Measurements from ENCODE around the gene APOBEC3C. TPM values are rescaled to one million over a fixed set of nuclear protein-coding genes. Genes with fewer than 3 reads are reported as not detected.
"Not testable (repeated sequence)": the region's sequence is repeated elsewhere in the genome, so short reads cannot be mapped to it uniquely, and the experiment has no call there.

Gene APOBEC3C
- polyA plus RNA-seq, 1 donor from 2014 or later, result not detected

GRCh38 chr22:39007177-39007576 is 6.9 kb upstream of the APOBEC3C start:
- Histone ChIP-seq H3K9me2 (ENCODE audit: insufficient read depth, low read length) (no peaks in the 10 kb centered on the region), H3K4me2 (ENCODE audit: low read length) (no peak overlapping the region), H2AFZ (ENCODE audit: low read depth, low read length) (no peak overlapping the region), H3K9me3 (ENCODE audit: low read length) (no peaks in the 10 kb centered on the region), H3K4me3 (ENCODE audit: low read length) (no peak overlapping the region), H3K27ac (ENCODE audit: low read length) (no peak overlapping the region), H3K79me2 (replicated peaks; ENCODE audit: insufficient read depth, low read length) (no peaks in the 10 kb centered on the region), H3F3A (ENCODE audit: insufficient read depth, low read length, poor library complexity, severe bottlenecking) (no peaks in the 10 kb centered on the region), H3K36me3 (ENCODE audit: insufficient read depth, low read length) (no peaks in the 10 kb centered on the region), H4K20me1 (ENCODE audit: insufficient read depth) (no peaks in the 10 kb centered on the region), H3K27me3 (ENCODE audit: insufficient read depth, low read depth, low read length) (no peaks in the 10 kb centered on the region), H3K9ac (ENCODE audit: low read length) (no peak overlapping the region)
- TF ChIP-seq POLR2AphosphoS5 (IDR thresholded peaks at IDR 0.05) (no peak), TAF1 (IDR thresholded peaks at IDR 0.05; ENCODE audit: low read depth) (no peak), RAD21 (conservative IDR thresholded peaks at IDR 0.05) (no peak), EZH2 (IDR thresholded peaks at IDR 0.05; ENCODE audit: borderline replicate concordance, insufficient read depth, low read length, poor library complexity, severe bottlenecking) (no peak), CTCF (IDR thresholded peaks at IDR 0.05; ENCODE audit: poor library complexity, severe bottlenecking) (no peak), REST (IDR thresholded peaks at IDR 0.05; ENCODE audit: borderline replicate concordance) (no peak), EP300 (conservative IDR thresholded peaks at IDR 0.05; ENCODE audit: poor library complexity, severe bottlenecking) (no peak), MXI1 (conservative IDR thresholded peaks at IDR 0.05; ENCODE audit: poor library complexity, severe bottlenecking) (no peak), SMC3 (conservative IDR thresholded peaks at IDR 0.05; ENCODE audit: poor library complexity) (no peak)

GRCh38 chr22:39008271-39008850 is 5.7 kb upstream of the APOBEC3C start:
- H3K36me3 ChIP-seq (ENCODE audit: insufficient read depth, low read length); H3K27me3 ChIP-seq (ENCODE audit: insufficient read depth, low read depth, low read length); H3K27ac ChIP-seq (ENCODE audit: low read length); H3K4me3 ChIP-seq (ENCODE audit: low read length); H4K20me1 ChIP-seq (ENCODE audit: insufficient read depth); H3K4me2 ChIP-seq (ENCODE audit: low read length); H3K9ac ChIP-seq (ENCODE audit: low read length); H3K9me2 ChIP-seq (ENCODE audit: insufficient read depth, low read length); H3K9me3 ChIP-seq (ENCODE audit: low read length); H3K79me2 ChIP-seq (replicated peaks; ENCODE audit: insufficient read depth, low read length); H2AFZ ChIP-seq (ENCODE audit: low read depth, low read length); H3F3A ChIP-seq (ENCODE audit: insufficient read depth, low read length, poor library complexity, severe bottlenecking): not testable (repeated sequence)

GRCh38 chr22:39010946-39011345 is 3.1 kb upstream of the APOBEC3C start:
- TF ChIP-seq POLR2AphosphoS5 (IDR thresholded peaks at IDR 0.05) (no peak), SMC3 (conservative IDR thresholded peaks at IDR 0.05; ENCODE audit: poor library complexity) (no peak), RAD21 (conservative IDR thresholded peaks at IDR 0.05) (no peak), EP300 (conservative IDR thresholded peaks at IDR 0.05; ENCODE audit: poor library complexity, severe bottlenecking) (no peak), MXI1 (conservative IDR thresholded peaks at IDR 0.05; ENCODE audit: poor library complexity, severe bottlenecking) (no peak)

More at GRCh38 chr22:39010946-39011345, 3.1 kb upstream of the APOBEC3C start:
- Histone ChIP-seq H3K27ac (ENCODE audit: low read length) (no peak overlapping the region), H3K9ac (ENCODE audit: low read length) (no peak overlapping the region), H4K20me1 (ENCODE audit: insufficient read depth) (no peaks in the 10 kb centered on the region), H3K9me3 (ENCODE audit: low read length) (no peaks in the 10 kb centered on the region), H2AFZ (ENCODE audit: low read depth, low read length) (no peak overlapping the region), H3K9me2 (ENCODE audit: insufficient read depth, low read length) (no peaks in the 10 kb centered on the region), H3K27me3 (ENCODE audit: insufficient read depth, low read depth, low read length) (no peaks in the 10 kb centered on the region), H3F3A (ENCODE audit: insufficient read depth, low read length, poor library complexity, severe bottlenecking) (no peaks in the 10 kb centered on the region), H3K4me2 (ENCODE audit: low read length) (no peak overlapping the region), H3K36me3 (ENCODE audit: insufficient read depth, low read length) (no peaks in the 10 kb centered on the region), H3K79me2 (replicated peaks; ENCODE audit: insufficient read depth, low read length) (no peaks in the 10 kb centered on the region), H3K4me3 (ENCODE audit: low read length) (no peak overlapping the region)

All from neural cell (in vitro differentiated cells).